ENCODE results near the gene ARSG.

- peak; percentile 96 for TF ChIP-seq CTCF (IDR thresholded peaks at IDR 0.05)
- TF ChIP-seq ZNF121 (CRISPR knock-in tag; IDR thresholded peaks at IDR 0.05) = no peak
- TF ChIP-seq MAX (CRISPR knock-in tag; IDR thresholded peaks at IDR 0.05) = no peak
Observed at GRCh38 chr17:68435876-68436842, 144.9 kb downstream of the ARSG start.
